Inferior parietal cortex (tissue), 1 donor: ENCODE data around the gene CCDC82.
"Not testable (repeated sequence)": the region's sequence is repeated elsewhere in the genome, so short reads cannot be mapped to it uniquely, and the experiment has no call there.

Experiments
- DNase-seq: peaks from one replicate; pipeline ENCODE4 v3.0.0-alpha.2; 2016; ENCODE audit errors: extremely low spot score

Gene CCDC82

GRCh38 chr11:96389720-96390487 is at the start of gene CCDC82, which contains the start of gene JRKL:
CCDC82 (minus strand) TSS chr11:96389912; CDS start chr11:96384747, 5,165 bp downstream.
JRKL (plus strand) TSS chr11:96390013; CDS start chr11:96390650, 637 bp downstream.
- DNase-seq = peak; percentile 93

- DNase-seq = not testable (repeated sequence)
These were observed 42.9 kb upstream of the CCDC82 start for GRCh38 chr11:96432654-96433053.

GRCh38 chr11:96430668-96431067 is 41.0 kb upstream of the CCDC82 start:
- no peak for DNase-seq

- no peak for DNase-seq
These were observed 35.0 kb upstream of the CCDC82 start for GRCh38 chr11:96424693-96425092.

- no peak for DNase-seq
These were observed 23.7 kb upstream of the CCDC82 start for GRCh38 chr11:96413408-96413807.

GRCh38 chr11:96412761-96413381 is 23.2 kb upstream of the CCDC82 start:
- no peak for DNase-seq

GRCh38 chr11:96411412-96411811 is 21.7 kb upstream of the CCDC82 start:
- not testable (repeated sequence) for DNase-seq

GRCh38 chr11:96400697-96401096 is 11.0 kb upstream of the CCDC82 start:
- no peak for DNase-seq

- DNase-seq = no peak
These were observed 8.2 kb upstream of the CCDC82 start for GRCh38 chr11:96397863-96398262.

- no peak for DNase-seq
These were observed 6.9 kb upstream of the CCDC82 start for GRCh38 chr11:96396637-96397036.

GRCh38 chr11:96394773-96395172 is 5.1 kb upstream of the CCDC82 start:
- no peak for DNase-seq

GRCh38 chr11:96393753-96394348 is 4.1 kb upstream of the CCDC82 start:
- peak; percentile 74 for DNase-seq

- DNase-seq = no peak
These were observed 2.1 kb upstream of the CCDC82 start for GRCh38 chr11:96391698-96392307.

- no peak for DNase-seq
These were observed 728 bp upstream of the CCDC82 start for GRCh38 chr11:96390488-96390792.

GRCh38 chr11:96388891-96389719 is 607 bp downstream of the CCDC82 start:
- peak; percentile 21 for DNase-seq

GRCh38 chr11:96385187-96385586 is 4.5 kb downstream of the CCDC82 start:
- DNase-seq = no peak

GRCh38 chr11:96384156-96384555 is 5.6 kb downstream of the CCDC82 start:
- no peak for DNase-seq

GRCh38 chr11:96376796-96377195 is 12.9 kb downstream of the CCDC82 start:
- no peak for DNase-seq

- DNase-seq = no peak
These were observed 15.9 kb downstream of the CCDC82 start for GRCh38 chr11:96373826-96374225.

GRCh38 chr11:96367342-96367741 is 22.4 kb downstream of the CCDC82 start:
- no peak for DNase-seq

GRCh38 chr11:96366024-96366423 is 23.7 kb downstream of the CCDC82 start:
- no peak for DNase-seq

GRCh38 chr11:96365493-96365892 is 24.2 kb downstream of the CCDC82 start:
- no peak for DNase-seq
